ENCODE data around the gene CCNE1. TPM values are rescaled to one million over a fixed set of nuclear protein-coding genes. Genes with fewer than 3 reads are reported as not detected.

Gene CCNE1
- total RNA-seq, 2 donors from 2014 or later, result not detected

DNA sequence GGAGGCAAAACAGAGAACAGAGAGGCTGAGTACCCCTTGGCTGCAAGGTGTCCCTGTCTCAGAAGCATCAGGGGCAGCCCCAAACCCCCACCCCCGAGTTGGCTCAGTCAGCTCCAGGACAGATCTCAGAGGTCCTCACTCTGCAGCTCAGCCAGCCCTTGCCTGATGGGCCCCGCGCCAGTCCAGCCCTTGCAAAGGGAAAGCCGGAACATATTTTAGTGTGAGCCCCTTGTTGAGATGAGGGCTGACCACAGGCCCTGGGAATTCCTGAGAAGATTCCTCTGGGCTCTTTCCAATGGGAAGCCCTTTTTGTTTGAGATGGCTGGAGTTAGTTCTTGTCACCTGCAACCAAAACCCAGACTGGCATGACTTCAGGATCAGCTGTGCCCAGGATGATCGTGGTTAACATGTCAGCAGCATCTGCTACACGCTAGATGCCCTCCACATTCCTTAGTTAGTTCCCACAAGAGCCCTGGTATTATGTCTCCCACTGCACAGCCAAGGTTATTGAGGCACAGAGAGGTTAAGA is 33.9 kb upstream of the CCNE1 start:
- Histone ChIP-seq H3K27ac (no peak overlapping the region), H3K36me3 (replicated peaks in 1 of 2; ENCODE audit: insufficient read depth in 1 of 2, low read depth in 2 of 2) (no peaks in the 10 kb centered on the region), H3K27me3 (no peaks in the 10 kb centered on the region), H3K4me3 (no peak overlapping the region), H3K4me1 (no peaks in the 10 kb centered on the region), H3K9me3 (no peaks in the 10 kb centered on the region)
- WGBS, 2 donors, result 80% methylated on average over 2 to 6 of the region's 6 CpGs
- no peak for TF ChIP-seq POLR2A (IDR thresholded peaks at IDR 0.05)
- TF ChIP-seq, protein P1, sequence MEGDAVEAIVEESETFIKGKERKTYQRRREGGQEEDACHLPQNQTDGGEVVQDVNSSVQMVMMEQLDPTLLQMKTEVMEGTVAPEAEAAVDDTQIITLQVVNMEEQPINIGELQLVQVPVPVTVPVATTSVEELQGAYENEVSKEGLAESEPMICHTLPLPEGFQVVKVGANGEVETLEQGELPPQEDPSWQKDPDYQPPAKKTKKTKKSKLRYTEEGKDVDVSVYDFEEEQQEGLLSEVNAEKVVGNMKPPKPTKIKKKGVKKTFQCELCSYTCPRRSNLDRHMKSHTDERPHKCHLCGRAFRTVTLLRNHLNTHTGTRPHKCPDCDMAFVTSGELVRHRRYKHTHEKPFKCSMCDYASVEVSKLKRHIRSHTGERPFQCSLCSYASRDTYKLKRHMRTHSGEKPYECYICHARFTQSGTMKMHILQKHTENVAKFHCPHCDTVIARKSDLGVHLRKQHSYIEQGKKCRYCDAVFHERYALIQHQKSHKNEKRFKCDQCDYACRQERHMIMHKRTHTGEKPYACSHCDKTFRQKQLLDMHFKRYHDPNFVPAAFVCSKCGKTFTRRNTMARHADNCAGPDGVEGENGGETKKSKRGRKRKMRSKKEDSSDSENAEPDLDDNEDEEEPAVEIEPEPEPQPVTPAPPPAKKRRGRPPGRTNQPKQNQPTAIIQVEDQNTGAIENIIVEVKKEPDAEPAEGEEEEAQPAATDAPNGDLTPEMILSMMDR (IDR thresholded peaks at IDR 0.05), result no peak
- DNase-seq (no peak), ATAC-seq (no peak)
- intact Hi-C loops (cut with DNase I), result no loop called here

- no peak overlapping the region for H3K27ac ChIP-seq
- no peak for ATAC-seq
- 30 to 36% methylated on average over 6 to 9 of the region's 9 CpGs for WGBS, 2 donors
Measured at GRCh38 chr19:29779921-29780320, 31.9 kb upstream of the CCNE1 start.

DNA sequence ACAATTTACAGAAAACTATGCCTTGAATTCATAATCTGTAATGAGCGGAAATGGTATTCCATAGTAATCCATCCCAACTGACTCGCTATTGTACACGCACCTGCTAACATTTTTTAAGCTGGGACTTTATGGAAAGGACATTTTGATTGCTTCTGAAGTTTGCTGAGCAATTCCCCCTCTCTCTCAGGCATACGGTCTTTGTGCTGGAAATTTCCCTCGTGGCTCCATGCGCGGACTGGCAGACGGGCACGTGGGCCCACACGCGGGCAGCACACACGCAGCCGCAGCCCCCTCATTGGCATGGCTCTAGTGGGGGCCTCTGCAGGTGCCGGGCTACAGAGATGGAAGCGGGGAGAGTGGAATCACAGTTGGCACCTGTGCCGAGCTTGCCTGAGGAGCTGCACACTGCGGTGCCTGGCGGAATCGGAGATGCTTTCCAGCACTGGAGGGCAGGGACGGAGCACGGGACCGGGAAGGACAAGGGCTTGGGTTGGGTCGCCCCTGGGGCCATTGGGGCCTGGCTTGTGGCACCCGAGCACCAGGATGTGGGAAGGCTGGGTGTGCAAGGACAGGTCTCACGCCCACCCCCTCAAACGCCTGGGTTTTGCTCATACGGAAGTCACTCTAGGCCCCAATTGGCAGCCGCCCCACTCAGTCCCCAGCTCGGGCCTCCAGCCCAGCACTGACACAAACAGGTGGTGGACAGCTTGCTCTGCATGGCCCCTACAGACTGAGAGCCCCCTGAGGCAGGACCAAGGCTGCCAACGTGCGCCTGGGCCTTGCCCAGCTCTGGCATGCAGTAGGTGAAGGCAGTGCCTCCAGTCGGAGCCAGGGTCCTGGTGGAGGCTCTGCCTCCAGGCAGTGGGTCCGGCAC is 30.2 kb upstream of the CCNE1 start:
- DNase-seq (no peak), ATAC-seq (no peak)
- no peaks in the 10 kb centered on the region for H3K4me1 ChIP-seq
- H3K27ac ChIP-seq, result no peak overlapping the region
- no peaks in the 10 kb centered on the region for H3K9me3 ChIP-seq
- WGBS, 2 donors, result 80 to 82% methylated on average over 19 to 33 of the region's 33 CpGs
- TF ChIP-seq POLR2A (IDR thresholded peaks at IDR 0.05), result no peak
- TF ChIP-seq, protein P1 (IDR thresholded peaks at IDR 0.05), result no peak
- no peak overlapping the region for H3K4me3 ChIP-seq
- no peaks in the 10 kb centered on the region for H3K36me3 ChIP-seq (replicated peaks in 1 of 2; ENCODE audit: insufficient read depth in 1 of 2, low read depth in 2 of 2)
- intact Hi-C loops (cut with DNase I), result no loop called here
- no peaks in the 10 kb centered on the region for H3K27me3 ChIP-seq

More at GRCh38 chr19:29779921-29780320, 31.9 kb upstream of the CCNE1 start:
- TF ChIP-seq, protein P1 (IDR thresholded peaks at IDR 0.05), result no peak
- no peak for TF ChIP-seq POLR2A (IDR thresholded peaks at IDR 0.05)
- Histone ChIP-seq H3K36me3 (replicated peaks in 1 of 2; ENCODE audit: insufficient read depth in 1 of 2, low read depth in 2 of 2) (no peaks in the 10 kb centered on the region), H3K4me3 (no peak overlapping the region), H3K4me1 (no peaks in the 10 kb centered on the region), H3K27me3 (no peaks in the 10 kb centered on the region), H3K9me3 (no peaks in the 10 kb centered on the region)
- no peak for DNase-seq
- intact Hi-C loops (cut with DNase I), result no loop called here

DNA sequence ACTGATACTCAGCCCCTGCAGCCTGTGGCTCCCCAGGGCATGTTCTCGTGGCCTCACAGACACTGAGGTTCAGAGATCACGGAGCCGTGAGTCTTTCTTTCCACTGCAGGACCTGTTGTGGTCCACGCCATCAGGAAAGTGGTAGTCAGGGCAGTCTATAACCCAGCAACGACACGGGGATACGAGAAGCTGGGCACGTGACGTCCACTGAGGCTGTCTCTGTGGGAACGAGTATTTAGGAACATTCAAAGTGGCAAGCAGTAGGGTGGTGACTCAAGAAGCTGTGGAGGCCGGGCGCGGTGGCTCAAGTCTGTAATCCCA is 29.6 kb upstream of the CCNE1 start:
- DNase-seq, result no peak
- Histone ChIP-seq H3K27me3 (no peaks in the 10 kb centered on the region), H3K9me3 (no peaks in the 10 kb centered on the region), H3K27ac (no peak overlapping the region), H3K4me1 (no peaks in the 10 kb centered on the region), H3K4me3 (no peak overlapping the region), H3K36me3 (replicated peaks in 1 of 2; ENCODE audit: insufficient read depth in 1 of 2, low read depth in 2 of 2) (no peaks in the 10 kb centered on the region)
- TF ChIP-seq, protein P1 (IDR thresholded peaks at IDR 0.05), result no peak
- no peak for TF ChIP-seq POLR2A (IDR thresholded peaks at IDR 0.05)
- ATAC-seq, result no peak
- 83 to 86% methylated on average over 12 to 13 of the region's 13 CpGs for WGBS, 2 donors
- intact Hi-C loops (cut with DNase I), result no loop called here
